HG03378 (cell line): Measurements from ENCODE around the gene ABCA7.

ENCODE experiments used
- ATAC-seq: cut with Tn5 transposase; IDR thresholded peaks from one replicate; pipeline ENCODE4 v1.9.1; 2021; ENCODE audit warnings: mild to moderate bottlenecking, moderate library complexity; ENCODE audit not compliant: unreplicated experiment

ABCA7 gene

DNA sequence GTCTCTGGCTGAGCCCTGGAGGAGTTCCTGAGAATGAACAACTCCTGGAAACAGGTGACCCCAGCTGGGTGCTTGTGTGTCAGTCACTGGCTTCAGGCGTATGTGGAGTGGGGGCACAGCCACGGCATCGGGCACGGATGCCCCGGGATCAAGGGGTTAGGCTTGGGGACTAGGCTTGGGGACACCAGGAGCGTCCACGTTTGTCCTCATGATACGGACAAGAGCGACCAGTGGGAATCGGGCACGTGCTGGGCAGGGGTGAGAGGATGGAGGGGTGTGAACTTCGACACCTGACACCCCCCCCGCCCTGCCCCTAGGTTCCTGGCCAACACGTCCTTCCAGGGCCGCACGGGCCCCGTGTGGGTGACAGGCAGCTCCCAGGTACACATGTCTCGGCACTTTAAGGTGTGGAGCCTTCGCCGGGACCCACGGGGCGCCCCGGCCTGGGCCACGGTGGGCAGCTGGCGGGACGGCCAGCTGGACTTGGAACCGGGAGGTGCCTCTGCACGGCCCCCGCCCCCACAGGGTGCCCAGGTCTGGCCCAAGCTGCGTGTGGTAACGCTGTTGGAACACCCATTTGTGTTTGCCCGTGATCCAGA, 35.6 kb upstream of the ABCA7 start:
- no peak for ATAC-seq

DNA sequence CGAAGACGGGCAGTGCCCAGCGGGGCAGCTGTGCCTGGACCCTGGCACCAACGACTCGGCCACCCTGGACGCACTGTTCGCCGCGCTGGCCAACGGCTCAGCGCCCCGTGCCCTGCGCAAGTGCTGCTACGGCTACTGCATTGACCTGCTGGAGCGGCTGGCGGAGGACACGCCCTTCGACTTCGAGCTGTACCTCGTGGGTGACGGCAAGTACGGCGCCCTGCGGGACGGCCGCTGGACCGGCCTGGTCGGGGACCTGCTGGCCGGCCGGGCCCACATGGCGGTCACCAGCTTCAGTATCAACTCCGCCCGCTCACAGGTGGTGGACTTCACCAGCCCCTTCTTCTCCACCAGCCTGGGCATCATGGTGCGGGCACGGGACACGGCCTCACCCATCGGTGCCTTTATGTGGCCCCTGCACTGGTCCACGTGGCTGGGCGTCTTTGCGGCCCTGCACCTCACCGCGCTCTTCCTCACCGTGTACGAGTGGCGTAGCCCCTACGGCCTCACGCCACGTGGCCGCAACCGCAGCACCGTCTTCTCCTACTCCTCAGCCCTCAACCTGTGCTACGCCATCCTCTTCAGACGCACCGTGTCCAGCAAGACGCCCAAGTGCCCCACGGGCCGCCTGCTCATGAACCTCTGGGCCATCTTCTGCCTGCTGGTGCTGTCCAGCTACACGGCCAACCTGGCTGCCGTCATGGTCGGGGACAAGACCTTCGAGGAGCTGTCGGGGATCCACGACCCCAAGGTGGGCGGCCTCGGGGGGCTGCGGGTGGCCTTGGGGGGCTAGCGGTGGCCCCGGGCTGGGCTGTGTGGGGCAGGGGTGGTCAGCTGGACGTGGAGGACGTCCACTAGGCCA, 34.9 kb upstream of the ABCA7 start:
- ATAC-seq: no peak

GRCh38 chr19:1006711-1007398, 33.1 kb upstream of the ABCA7 start:
- ATAC-seq: no peak

GRCh38 chr19:1007399-1008251, 32.3 kb upstream of the ABCA7 start:
- no peak for ATAC-seq

- ATAC-seq: no peak
These were observed 31.5 kb upstream of the ABCA7 start for GRCh38 chr19:1008268-1009040.

- ATAC-seq: no peak
These were observed 30.6 kb upstream of the ABCA7 start for GRCh38 chr19:1009041-1009980.

DNA sequence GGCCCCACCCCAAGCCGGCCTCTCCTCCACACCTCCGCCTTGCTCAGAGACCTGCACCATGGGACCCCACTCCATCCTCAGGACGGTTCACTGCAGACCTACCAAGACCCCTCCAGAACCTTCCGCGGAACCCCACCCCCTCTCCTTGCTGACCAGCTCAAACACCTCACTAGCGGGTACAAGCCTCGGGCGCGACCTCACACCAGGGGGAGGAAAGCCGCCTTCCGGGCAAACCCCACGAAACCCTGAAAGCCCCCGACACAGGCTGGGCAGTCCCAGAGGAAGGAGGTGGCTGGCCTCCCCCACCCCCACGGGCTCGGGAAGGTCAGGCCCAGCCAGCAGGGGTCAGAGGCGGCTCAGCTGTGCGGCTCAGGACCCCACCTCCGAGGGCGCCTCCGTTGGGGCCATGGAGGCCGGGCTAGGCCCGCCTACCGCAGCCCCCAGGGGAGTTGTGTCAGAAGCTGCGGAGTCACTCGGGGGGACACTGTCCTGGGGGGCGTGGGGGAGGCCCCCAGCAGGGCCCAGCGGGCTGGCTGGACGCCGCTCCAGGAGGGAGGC, 29.8 kb upstream of the ABCA7 start:
- ATAC-seq: no peak

GRCh38 chr19:1010586-1011510, 29.1 kb upstream of the ABCA7 start:
- ATAC-seq: no peak

DNA sequence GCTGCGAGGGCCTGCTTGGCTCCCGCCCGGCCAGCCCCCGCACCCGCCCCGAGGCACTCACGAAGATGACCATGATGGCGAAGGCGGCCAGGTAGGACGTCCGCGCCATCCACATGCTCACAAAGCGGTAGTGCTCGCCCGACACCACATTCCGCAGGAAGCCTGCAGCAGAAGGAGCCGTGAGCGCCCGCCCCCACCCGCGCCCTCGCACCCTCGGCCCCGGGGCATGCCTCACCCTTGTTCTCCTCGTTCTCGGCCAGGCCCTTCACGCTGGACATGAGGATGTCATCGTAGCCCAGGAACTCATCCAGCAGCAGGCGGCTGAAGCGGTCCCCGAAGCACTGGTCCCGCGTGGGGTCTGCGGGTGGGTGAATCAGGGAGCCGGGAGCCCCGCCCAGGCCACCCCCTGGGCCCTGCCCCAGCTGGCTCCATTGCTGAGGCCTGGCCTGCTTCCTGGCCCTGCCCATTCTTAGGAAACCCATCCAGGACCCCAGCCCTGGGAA, 28.0 kb upstream of the ABCA7 start:
- no peak for ATAC-seq

DNA sequence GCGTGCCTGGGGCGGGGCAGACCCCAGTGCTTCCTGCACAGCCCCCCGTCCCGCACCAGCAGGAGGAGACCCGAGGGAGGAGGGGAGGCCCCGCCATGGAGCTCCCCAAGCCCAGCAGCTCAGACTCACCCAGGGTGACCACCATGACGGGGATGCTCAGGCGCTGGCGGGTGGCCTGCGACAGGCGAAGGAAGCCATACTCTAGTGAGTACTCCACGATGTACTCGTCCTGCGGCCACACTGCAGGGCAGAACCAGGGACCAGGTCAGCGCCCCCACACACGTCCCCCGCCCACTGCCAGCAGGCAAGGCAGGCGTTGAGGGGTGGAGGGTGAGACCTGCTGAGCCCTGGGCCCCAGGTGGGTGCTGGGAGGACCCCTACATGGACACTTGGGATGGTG, 27.6 kb upstream of the ABCA7 start:
- no peak for ATAC-seq

DNA sequence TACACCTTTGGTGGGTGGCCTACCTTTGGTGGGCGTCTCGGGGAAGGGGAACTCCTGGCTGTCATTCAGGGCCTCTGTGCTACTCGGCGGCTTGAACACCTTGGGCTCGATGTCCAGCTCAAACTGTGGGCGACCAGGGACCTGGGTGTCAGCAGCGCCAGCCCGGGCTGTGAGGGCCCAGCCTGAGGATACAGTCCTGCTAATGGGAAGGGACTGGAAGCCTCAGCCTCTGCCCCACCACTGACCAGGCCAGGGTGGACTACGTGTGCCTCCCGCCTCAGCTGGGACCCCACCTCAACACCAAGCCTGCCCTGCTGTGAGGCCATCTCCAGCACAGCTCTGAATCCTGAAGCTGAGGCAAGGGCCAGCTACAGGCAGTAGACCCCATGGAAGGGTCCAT, 26.7 kb upstream of the ABCA7 start:
- ATAC-seq: no peak

- no peak for ATAC-seq
These were observed 25.5 kb upstream of the ABCA7 start for GRCh38 chr19:1014161-1015060.

DNA sequence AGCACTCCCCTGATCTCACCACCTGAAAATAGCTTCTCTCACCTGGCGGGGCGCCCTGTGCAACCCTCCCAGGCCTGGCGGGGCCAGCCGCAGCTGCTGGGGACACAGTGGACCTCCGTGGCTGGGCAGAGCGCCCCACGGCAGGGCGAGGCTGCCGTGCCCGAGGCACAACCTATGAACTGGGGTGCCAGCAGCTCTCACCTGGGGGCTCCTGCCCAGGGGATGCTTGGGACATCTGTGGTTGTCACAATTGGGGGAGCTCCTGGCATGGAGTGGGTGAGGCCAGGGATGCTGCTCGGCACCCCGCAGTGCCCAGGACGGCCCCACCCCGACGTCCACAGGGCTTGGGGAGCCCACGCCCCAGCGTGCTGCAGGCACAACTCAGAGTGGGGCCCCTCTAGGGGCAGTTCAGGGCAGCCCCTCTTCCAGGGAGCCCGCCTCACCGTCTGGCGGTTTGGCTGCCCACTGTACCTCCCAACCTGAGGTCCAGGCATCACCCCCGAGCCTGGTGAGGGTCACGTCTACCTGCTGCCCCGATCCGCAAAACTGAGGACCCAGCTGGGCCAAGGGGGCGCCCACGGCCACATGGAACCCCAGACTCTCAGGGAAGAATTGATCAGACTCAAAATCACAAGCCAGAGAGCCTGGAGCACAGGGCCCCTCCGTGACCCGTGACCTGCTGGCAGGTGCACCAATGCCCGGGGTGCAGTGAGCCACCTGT, 24.7 kb upstream of the ABCA7 start:
- ATAC-seq: no peak

DNA sequence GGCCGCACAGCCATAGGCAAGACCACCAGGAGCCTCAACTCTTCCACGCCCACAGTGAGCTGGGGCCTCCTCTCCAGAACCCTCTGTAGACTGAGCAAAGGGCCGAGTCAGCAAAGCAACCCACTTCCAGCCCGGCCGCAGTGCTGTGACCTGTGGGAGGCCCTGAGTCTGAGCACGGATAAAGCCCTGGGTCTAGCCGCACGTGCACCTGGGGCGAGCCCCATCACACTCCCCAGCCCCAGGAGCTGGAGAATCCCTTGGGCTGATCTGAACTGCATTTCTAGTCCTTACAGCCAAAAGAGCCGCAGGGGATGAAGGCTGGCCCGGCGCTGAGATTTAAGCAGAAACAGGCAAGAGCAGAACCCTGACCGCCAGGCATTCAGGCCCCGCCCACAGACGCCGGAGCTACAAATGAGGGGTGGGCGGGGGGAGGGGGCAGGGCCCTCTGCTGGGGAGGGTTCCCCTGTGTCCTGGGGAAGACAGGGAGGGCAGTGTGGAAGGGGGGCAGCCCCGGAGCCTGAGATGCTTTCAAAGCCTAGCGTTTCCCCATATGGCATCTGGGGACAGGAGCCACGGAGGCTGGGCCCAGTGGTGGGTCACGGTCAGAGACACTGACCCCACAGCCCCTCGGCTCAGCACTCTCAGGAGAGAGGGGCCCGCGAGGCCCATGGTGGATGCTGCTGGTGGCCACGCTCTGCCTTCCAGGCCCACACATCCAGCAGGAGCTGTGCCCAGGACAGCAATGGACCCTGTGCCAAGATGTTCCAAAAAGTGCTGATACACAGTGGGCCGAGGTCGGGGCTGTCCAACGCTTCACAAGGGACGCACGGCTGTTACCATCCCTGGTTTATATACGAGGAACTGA, 23.9 kb upstream of the ABCA7 start:
- no peak for ATAC-seq

- no peak for ATAC-seq
These were observed 23.2 kb upstream of the ABCA7 start for GRCh38 chr19:1016647-1017114.
